Thoracic aorta (tissue), 2 donors: ENCODE results near the gene CA5A. TPM values are rescaled to one million over a fixed set of nuclear protein-coding genes. Genes with fewer than 3 reads are reported as not detected.

Experiments
- ATAC-seq: fragments of 150-250 bp; one replicate; pipeline ENCODE4 v1.8.0; 2017; ENCODE audit warnings: low read depth; ENCODE audit not compliant: insufficient number of reproducible peaks, low FRiP score
- DNase-seq: peaks from one replicate; pipeline ENCODE4 v3.0.0-alpha.2; 2020; ENCODE audit warnings: low spot score
- H3K27ac ChIP-seq, 2 donors: fragments of 200-600 bp; sonication (generic); 1 replicate in 1 of 2; 2 replicates in 1 of 2; pipeline ENCODE4 v1.5.1; 2016; ENCODE audit warnings: mild to moderate bottlenecking in 2 of 2, moderate library complexity in 2 of 2
- H3K27me3 ChIP-seq: fragments of 200-600 bp; sonication (generic); replicated peaks from 2 replicates; pipeline ENCODE4 v1.6.0; 2016; ENCODE audit warnings: mild to moderate bottlenecking; ENCODE audit not compliant: insufficient read depth
- H3K36me3 ChIP-seq: fragments of 200-600 bp; sonication (generic); one replicate; pipeline ENCODE4 v1.5.1; 2016
- H3K4me1 ChIP-seq, 2 donors: fragments of 200-600 bp; sonication (generic); 1 replicate in 1 of 2; 2 replicates in 1 of 2; pipeline versions ENCODE4 v1.5.1 to v1.6.0; 2016; ENCODE audit warnings: low read depth in 2 of 2, mild to moderate bottlenecking in 1 of 2; ENCODE audit not compliant: control insufficient read depth in 1 of 2
- H3K4me3 ChIP-seq: fragments of 200-600 bp; sonication (generic); 2 replicates; pipeline ENCODE4 v1.5.1; 2016; ENCODE audit warnings: mild to moderate bottlenecking
- H3K9me3 ChIP-seq: fragments of 200-600 bp; sonication (generic); 2 replicates; pipeline ENCODE4 v1.5.1; 2016
- CTCF ChIP-seq: fragments of 200-600 bp; sonication (generic); IDR thresholded peaks from one replicate; pipeline ENCODE4 v1.5.1; 2019; ENCODE audit warnings: antibody characterized with exemption
- total RNA-seq, 2 donors: library from RNA; depleted of rRNA; stranded (reverse); fragments of >200 nt; gene quantifications; one replicate each; pipeline versions ENCODE4 v1.1.0 to v1.2.3, GENCODE V29; 2016

Gene CA5A
- total RNA-seq, 2 donors from 2014 or later = not detected

GRCh38 chr16:87950765-87951551 is 14.6 kb upstream of the CA5A start, which contains the start of gene BANP:
Gene BANP, plus strand, starts transcription at chr16:87951434. Its CDS starts 23,682 bp downstream, at chr16:87975116.
- TF ChIP-seq CTCF = peak; percentile 60
- peak; percentile 95 for ATAC-seq

GRCh38 chr16:87949071-87949744 is 12.9 kb upstream of the CA5A start:
- ATAC-seq = no peak
- Histone ChIP-seq H3K27ac (no peak overlapping the region), H3K4me1 (peaks cover 13 to 23% of the 10 kb centered on the region in 2 donors), H3K4me3 (no peak overlapping the region), H3K9me3 (no peaks in the 10 kb centered on the region), H3K27me3 (no peaks in the 10 kb centered on the region), H3K36me3 (no peaks in the 10 kb centered on the region)
- TF ChIP-seq CTCF = no peak
- no peak for DNase-seq

More at GRCh38 chr16:87950765-87951551, 14.6 kb upstream of the CA5A start, which contains the start of gene BANP:
- peaks cover 15 to 34% of the 10 kb centered on the region in 2 donors for H3K4me1 ChIP-seq
- peak within 1 kb of the TSS; percentile 84 for H3K4me3 ChIP-seq
- no peaks in the 10 kb centered on the region for H3K36me3 ChIP-seq
- DNase-seq = peak; percentile 90
- H3K27me3 ChIP-seq = no peaks in the 10 kb centered on the region
- peak within 1 kb of the TSS; percentile 92 to 94 for H3K27ac ChIP-seq
- no peaks in the 10 kb centered on the region for H3K9me3 ChIP-seq

GRCh38 chr16:87948735-87949070 is 12.4 kb upstream of the CA5A start:
- Histone ChIP-seq H3K27me3 (no peaks in the 10 kb centered on the region), H3K27ac (no peak overlapping the region)
- no peak for TF ChIP-seq CTCF

GRCh38 chr16:87948119-87948545 is 11.8 kb upstream of the CA5A start:
- Histone ChIP-seq H3K4me1 (peaks cover 11 to 13% of the 10 kb centered on the region in 2 donors), H3K36me3 (no peaks in the 10 kb centered on the region), H3K9me3 (no peaks in the 10 kb centered on the region), H3K27me3 (no peaks in the 10 kb centered on the region), H3K27ac (no peak overlapping the region), H3K4me3 (no peak overlapping the region)
- TF ChIP-seq CTCF = no peak
- ATAC-seq = no peak
- DNase-seq = no peak

More at GRCh38 chr16:87948735-87949070, 12.4 kb upstream of the CA5A start:
- H3K4me1 ChIP-seq = peaks cover 13 to 18% of the 10 kb centered on the region in 2 donors
- no peaks in the 10 kb centered on the region for H3K36me3 ChIP-seq
- H3K9me3 ChIP-seq = no peaks in the 10 kb centered on the region
- H3K4me3 ChIP-seq = no peak overlapping the region
- DNase-seq (no peak), ATAC-seq (no peak)
